Breast epithelium (tissue), 3 donors: ENCODE measurements around the gene ITPR3.

Experiments
- POLR2A ChIP-seq: fragments of 450-650 bp; IDR thresholded peaks from one replicate; pipeline ENCODE4 v1.6.1; 2016; ENCODE audit warnings: antibody characterized with exemption, mild to moderate bottlenecking, moderate library complexity
- POLR2AphosphoS5 ChIP-seq, 3 donors: sonication (generic); formaldehyde crosslinking; IDR thresholded peaks; one replicate each; pipeline ENCODE4 v1.6.1; 2017; ENCODE audit warnings: antibody characterized with exemption in 3 of 3
- TF ChIP-seq, protein P1 (sequence below), 3 donors: fragments of 450-650 bp; IDR thresholded peaks; one replicate each; pipeline ENCODE4 v1.5.1; 2016 to 2017; ENCODE audit warnings: antibody characterized with exemption in 3 of 3, mild to moderate bottlenecking in 3 of 3, moderate library complexity in 3 of 3

DNA sequence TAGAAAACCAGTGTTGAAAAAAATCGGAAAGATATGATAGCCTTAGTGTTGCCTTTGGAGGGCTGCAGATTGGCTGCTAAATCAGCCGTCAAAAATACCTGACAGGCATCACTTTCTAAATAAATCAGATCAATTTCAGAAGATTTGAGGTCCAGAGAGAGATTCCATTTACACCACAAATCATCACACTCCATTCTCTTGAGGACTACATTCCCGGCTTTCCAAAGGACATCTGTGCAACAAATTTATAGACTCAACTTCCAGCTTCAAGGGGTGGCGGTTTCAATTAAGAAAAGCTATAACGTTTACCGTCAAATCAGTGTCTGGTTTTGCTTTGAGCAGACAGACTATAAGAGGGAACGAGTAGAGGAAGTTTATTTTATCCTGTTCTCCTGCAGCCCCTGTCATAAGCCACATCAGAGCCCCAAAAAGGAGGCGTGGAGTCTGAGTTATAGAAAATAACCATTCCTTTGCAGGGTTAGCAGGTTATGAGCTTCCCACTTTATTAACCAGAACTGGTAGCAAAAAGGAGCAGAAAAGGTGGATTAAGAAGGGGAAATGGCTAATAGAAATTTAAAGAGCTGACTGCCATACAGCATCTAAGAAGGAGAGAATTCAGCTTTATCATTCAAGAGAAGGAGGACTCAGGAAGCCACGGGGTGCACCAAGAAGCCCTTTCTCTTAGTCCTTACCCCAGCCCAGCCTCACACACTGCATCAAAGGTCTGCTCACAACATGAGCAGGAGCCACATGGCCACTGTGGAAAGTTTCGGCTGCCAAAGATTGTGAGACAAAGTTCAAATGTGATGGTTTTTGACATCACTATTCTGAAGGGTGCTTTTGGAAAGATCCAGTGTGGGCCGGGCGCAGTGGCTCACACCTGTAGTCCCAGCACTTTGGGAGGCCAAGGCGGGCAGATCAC lies 103.2 kb downstream of the ITPR3 start:
- no peak for TF ChIP-seq POLR2AphosphoS5 (IDR thresholded peaks at IDR 0.05)
- no peak for TF ChIP-seq POLR2A
- TF ChIP-seq, protein P1, sequence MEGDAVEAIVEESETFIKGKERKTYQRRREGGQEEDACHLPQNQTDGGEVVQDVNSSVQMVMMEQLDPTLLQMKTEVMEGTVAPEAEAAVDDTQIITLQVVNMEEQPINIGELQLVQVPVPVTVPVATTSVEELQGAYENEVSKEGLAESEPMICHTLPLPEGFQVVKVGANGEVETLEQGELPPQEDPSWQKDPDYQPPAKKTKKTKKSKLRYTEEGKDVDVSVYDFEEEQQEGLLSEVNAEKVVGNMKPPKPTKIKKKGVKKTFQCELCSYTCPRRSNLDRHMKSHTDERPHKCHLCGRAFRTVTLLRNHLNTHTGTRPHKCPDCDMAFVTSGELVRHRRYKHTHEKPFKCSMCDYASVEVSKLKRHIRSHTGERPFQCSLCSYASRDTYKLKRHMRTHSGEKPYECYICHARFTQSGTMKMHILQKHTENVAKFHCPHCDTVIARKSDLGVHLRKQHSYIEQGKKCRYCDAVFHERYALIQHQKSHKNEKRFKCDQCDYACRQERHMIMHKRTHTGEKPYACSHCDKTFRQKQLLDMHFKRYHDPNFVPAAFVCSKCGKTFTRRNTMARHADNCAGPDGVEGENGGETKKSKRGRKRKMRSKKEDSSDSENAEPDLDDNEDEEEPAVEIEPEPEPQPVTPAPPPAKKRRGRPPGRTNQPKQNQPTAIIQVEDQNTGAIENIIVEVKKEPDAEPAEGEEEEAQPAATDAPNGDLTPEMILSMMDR (IDR thresholded peaks at IDR 0.05), result no peak
